ENCODE results near the gene MYL4.

DNA sequence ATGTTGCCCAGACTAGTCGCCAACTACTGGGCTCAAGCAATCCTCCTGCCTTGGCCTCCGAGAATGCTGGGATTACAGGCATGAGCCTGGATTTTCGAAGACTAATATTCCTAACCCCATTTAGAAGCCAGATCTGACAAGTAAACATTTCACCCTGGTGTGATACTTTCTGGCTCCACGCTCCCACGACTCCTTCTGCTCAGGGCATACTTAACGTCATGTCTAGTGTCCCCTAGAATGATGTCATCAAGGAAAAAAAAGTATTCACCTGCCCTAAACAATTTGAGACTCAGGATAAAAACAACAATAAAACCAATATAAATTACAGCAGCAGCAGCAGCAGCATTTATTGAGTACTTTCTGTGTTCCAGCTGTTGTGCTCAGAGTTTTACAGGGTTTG is 57.6 kb downstream of the MYL4 start:
- TF ChIP-seq, protein P1, sequence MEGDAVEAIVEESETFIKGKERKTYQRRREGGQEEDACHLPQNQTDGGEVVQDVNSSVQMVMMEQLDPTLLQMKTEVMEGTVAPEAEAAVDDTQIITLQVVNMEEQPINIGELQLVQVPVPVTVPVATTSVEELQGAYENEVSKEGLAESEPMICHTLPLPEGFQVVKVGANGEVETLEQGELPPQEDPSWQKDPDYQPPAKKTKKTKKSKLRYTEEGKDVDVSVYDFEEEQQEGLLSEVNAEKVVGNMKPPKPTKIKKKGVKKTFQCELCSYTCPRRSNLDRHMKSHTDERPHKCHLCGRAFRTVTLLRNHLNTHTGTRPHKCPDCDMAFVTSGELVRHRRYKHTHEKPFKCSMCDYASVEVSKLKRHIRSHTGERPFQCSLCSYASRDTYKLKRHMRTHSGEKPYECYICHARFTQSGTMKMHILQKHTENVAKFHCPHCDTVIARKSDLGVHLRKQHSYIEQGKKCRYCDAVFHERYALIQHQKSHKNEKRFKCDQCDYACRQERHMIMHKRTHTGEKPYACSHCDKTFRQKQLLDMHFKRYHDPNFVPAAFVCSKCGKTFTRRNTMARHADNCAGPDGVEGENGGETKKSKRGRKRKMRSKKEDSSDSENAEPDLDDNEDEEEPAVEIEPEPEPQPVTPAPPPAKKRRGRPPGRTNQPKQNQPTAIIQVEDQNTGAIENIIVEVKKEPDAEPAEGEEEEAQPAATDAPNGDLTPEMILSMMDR (conservative IDR thresholded peaks at IDR 0.05), result no peak
- TF ChIP-seq ZFX (IDR thresholded peaks at IDR 0.05), result no peak
